NK-92 (cell line): ENCODE measurements around the gene KIF1A.

Source experiments
- DNase-seq: peaks from one replicate; lab custom pipeline; 2025; ENCODE audit not compliant: unreplicated experiment; lab: John Stamatoyannopoulos, UW

KIF1A gene

GRCh38 chr2:240768216-240768615, 51.8 kb downstream of the KIF1A start:
- DNase-seq = no peak

- DNase-seq = no peak
Observed at GRCh38 chr2:240767341-240767740, 52.7 kb downstream of the KIF1A start.

GRCh38 chr2:240766072-240766471, 53.9 kb downstream of the KIF1A start:
- DNase-seq = no peak

- DNase-seq = no peak
Observed at GRCh38 chr2:240765007-240765406, 55.0 kb downstream of the KIF1A start.

GRCh38 chr2:240764605-240765004, 55.4 kb downstream of the KIF1A start:
- no peak for DNase-seq

- no peak for DNase-seq
Observed at GRCh38 chr2:240762971-240763370, 57.0 kb downstream of the KIF1A start.

GRCh38 chr2:240762249-240762648, 57.8 kb downstream of the KIF1A start:
- DNase-seq = no peak

- no peak for DNase-seq
Observed at GRCh38 chr2:240760576-240761246, 59.3 kb downstream of the KIF1A start.

- DNase-seq = no peak
Observed at GRCh38 chr2:240760121-240760520, 59.9 kb downstream of the KIF1A start.

- no peak for DNase-seq
Observed at GRCh38 chr2:240759459-240759858, 60.6 kb downstream of the KIF1A start.

- DNase-seq = no peak
Observed at GRCh38 chr2:240757086-240757614, 62.9 kb downstream of the KIF1A start.

GRCh38 chr2:240752209-240752608, 67.8 kb downstream of the KIF1A start:
- no peak for DNase-seq

GRCh38 chr2:240750409-240750808, 69.6 kb downstream of the KIF1A start:
- DNase-seq = no peak

GRCh38 chr2:240749516-240749915, 70.5 kb downstream of the KIF1A start:
- DNase-seq = no peak

- no peak for DNase-seq
Observed at GRCh38 chr2:240747256-240747655, 72.8 kb downstream of the KIF1A start.

- no peak for DNase-seq
Observed at GRCh38 chr2:240746671-240747070, 73.3 kb downstream of the KIF1A start.

- DNase-seq = no peak
Observed at GRCh38 chr2:240745962-240746361, 74.1 kb downstream of the KIF1A start.

- no peak for DNase-seq
Observed at GRCh38 chr2:240745456-240745855, 74.6 kb downstream of the KIF1A start.

- DNase-seq = no peak
Observed at GRCh38 chr2:240742602-240743095, 77.4 kb downstream of the KIF1A start.

- no peak for DNase-seq
Observed at GRCh38 chr2:240741091-240741490, 78.9 kb downstream of the KIF1A start.

- DNase-seq = no peak
Observed at GRCh38 chr2:240739797-240740196, 80.2 kb downstream of the KIF1A start.

GRCh38 chr2:240737958-240738357, 82.1 kb downstream of the KIF1A start:
- DNase-seq = no peak

- DNase-seq = no peak
Observed at GRCh38 chr2:240737512-240737911, 82.5 kb downstream of the KIF1A start.
